Mesothelial cell of epicardium (in vitro differentiated cells): ENCODE measurements around the gene TRAPPC11. TPM values are rescaled to one million over a fixed set of nuclear protein-coding genes. Genes with fewer than 3 reads are reported as not detected.

Experiments used
- DNase-seq, 2 experiments: peaks; one replicate each; pipeline ENCODE4 v3.0.0; 2021; ENCODE audit warnings: low spot score in 2 of 2; ENCODE audit not compliant: unreplicated experiment in 2 of 2
- H3K27ac Mint-ChIP-seq: 2 replicates; pipeline ENCODE4 v1.8.0; 2021; ENCODE audit warnings: mixed read lengths
- H3K27me3 Mint-ChIP-seq: 2 replicates; pipeline ENCODE4 v1.8.0; 2021; ENCODE audit warnings: low read depth, mixed read lengths
- H3K36me3 Mint-ChIP-seq: 2 replicates; pipeline ENCODE4 v1.8.0; 2021; ENCODE audit warnings: mixed read lengths
- H3K4me1 Mint-ChIP-seq: 2 replicates; pipeline ENCODE4 v1.8.0; 2021; ENCODE audit warnings: mixed read lengths
- H3K4me3 Mint-ChIP-seq: 2 replicates; pipeline ENCODE4 v1.8.0; 2021; ENCODE audit warnings: mild to moderate bottlenecking, moderate library complexity, mixed read lengths
- H3K9me3 Mint-ChIP-seq: 2 replicates; pipeline ENCODE4 v1.8.0; 2021; ENCODE audit warnings: mixed read lengths
- CTCF ChIP-seq: fragments of 200-600 bp; sonication (generic); IDR thresholded peaks from one replicate; pipeline ENCODE4 v1.5.0; 2021; ENCODE audit warnings: antibody characterized with exemption; ENCODE audit not compliant: unreplicated experiment
- total RNA-seq: library from RNA; stranded (reverse); gene quantifications from 3 replicates; pipeline ENCODE4 v1.2.1, GENCODE V29; 2021

The TRAPPC11 gene
- total RNA-seq, 1 donor from 2014 or later: 47.3 TPM

GRCh38 chr4:183702492-183702891 lies 43.4 kb downstream of the TRAPPC11 start:
- Mint-ChIP-seq H3K4me1 (no peaks in the 10 kb centered on the region), H3K9me3 (peaks cover 4% of the 10 kb centered on the region), H3K27me3 (no peaks in the 10 kb centered on the region), H3K27ac (no peak overlapping the region), H3K4me3 (no peak overlapping the region), H3K36me3 (peaks cover 69% of the 10 kb centered on the region)
- no peak for TF ChIP-seq CTCF
- DNase-seq: no peak

- H3K4me3 Mint-ChIP-seq: no peak overlapping the region
Observed at GRCh38 chr4:183714626-183715025, 55.5 kb downstream of the TRAPPC11 start.

GRCh38 chr4:183716302-183716701 lies 57.2 kb downstream of the TRAPPC11 start:
- no peak for DNase-seq
- no peaks in the 10 kb centered on the region for H3K27me3 Mint-ChIP-seq
- H3K27ac Mint-ChIP-seq: no peak overlapping the region
- no peak overlapping the region for H3K4me3 Mint-ChIP-seq
- H3K9me3 Mint-ChIP-seq: peaks cover 12% of the 10 kb centered on the region
- H3K4me1 Mint-ChIP-seq: no peaks in the 10 kb centered on the region
- TF ChIP-seq CTCF: no peak
- H3K36me3 Mint-ChIP-seq: peaks cover 22% of the 10 kb centered on the region

More at GRCh38 chr4:183714626-183715025, 55.5 kb downstream of the TRAPPC11 start:
- no peak for DNase-seq
- Mint-ChIP-seq H3K9me3 (no peaks in the 10 kb centered on the region), H3K36me3 (peaks cover 26% of the 10 kb centered on the region), H3K4me1 (no peaks in the 10 kb centered on the region), H3K27ac (no peak overlapping the region), H3K27me3 (no peaks in the 10 kb centered on the region)
- no peak for TF ChIP-seq CTCF

GRCh38 chr4:183718876-183719275 lies 59.8 kb downstream of the TRAPPC11 start:
- peaks cover 14% of the 10 kb centered on the region for H3K9me3 Mint-ChIP-seq
- H3K36me3 Mint-ChIP-seq: peaks cover 6% of the 10 kb centered on the region
- H3K27ac Mint-ChIP-seq: no peak overlapping the region
- DNase-seq: no peak
- TF ChIP-seq CTCF: no peak
- no peak overlapping the region for H3K4me3 Mint-ChIP-seq
- H3K27me3 Mint-ChIP-seq: peaks cover 3% of the 10 kb centered on the region
- peaks cover 5% of the 10 kb centered on the region for H3K4me1 Mint-ChIP-seq

GRCh38 chr4:183721207-183722081 lies 62.4 kb downstream of the TRAPPC11 start:
- Mint-ChIP-seq H3K36me3 (no peaks in the 10 kb centered on the region), H3K4me1 (peaks cover 5% of the 10 kb centered on the region), H3K27me3 (peaks cover 3% of the 10 kb centered on the region), H3K27ac (peak overlapping the region; percentile 36), H3K9me3 (peaks cover 14% of the 10 kb centered on the region), H3K4me3 (peak overlapping the region; percentile 54)
- no peak for TF ChIP-seq CTCF
- no peak for DNase-seq
